Measurements from ENCODE around the gene MYO19. TPM values are rescaled to one million over a fixed set of nuclear protein-coding genes. Genes with fewer than 3 reads are reported as not detected.
A peak's percentile ranks its signal among the peaks of the same experiment; 100 is the strongest.

The MYO19 gene
- total and polyA plus RNA-seq, 2 of the 4 experiments (the other 2 are of a cell fraction) = 35.8 to 55.6 TPM

DNA sequence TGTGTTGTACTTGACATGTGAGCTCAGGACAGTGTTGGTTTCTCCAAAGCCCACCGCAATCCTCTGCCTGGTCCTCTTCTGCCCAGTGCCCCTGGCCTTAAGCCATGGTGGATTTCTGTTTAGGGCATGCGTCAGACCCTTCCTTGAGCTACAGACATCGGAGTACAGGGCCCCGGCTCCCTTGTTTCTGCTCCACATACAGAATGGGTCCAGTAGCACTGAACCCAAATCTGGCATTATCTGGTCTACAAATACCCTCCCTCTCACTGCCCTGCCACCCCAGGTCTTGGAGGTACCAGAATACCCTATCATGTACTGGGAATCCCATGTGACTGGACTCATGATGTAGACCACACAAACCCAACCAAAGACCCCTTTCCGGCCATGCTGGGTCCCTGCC lies 75.6 kb downstream of the MYO19 start:
- H3K18ac ChIP-seq (ENCODE audit: low read depth, low read length) = no peak overlapping the region
- H3K9me1 ChIP-seq (ENCODE audit: insufficient read depth, low read length) = no peaks in the 10 kb centered on the region
- TF ChIP-seq MXI1 (IDR thresholded peaks at IDR 0.05; ENCODE audit: borderline replicate concordance, low read depth, low read length) = no peak
- TF ChIP-seq, protein P1, sequence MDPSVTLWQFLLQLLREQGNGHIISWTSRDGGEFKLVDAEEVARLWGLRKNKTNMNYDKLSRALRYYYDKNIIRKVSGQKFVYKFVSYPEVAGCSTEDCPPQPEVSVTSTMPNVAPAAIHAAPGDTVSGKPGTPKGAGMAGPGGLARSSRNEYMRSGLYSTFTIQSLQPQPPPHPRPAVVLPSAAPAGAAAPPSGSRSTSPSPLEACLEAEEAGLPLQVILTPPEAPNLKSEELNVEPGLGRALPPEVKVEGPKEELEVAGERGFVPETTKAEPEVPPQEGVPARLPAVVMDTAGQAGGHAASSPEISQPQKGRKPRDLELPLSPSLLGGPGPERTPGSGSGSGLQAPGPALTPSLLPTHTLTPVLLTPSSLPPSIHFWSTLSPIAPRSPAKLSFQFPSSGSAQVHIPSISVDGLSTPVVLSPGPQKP (IDR thresholded peaks at IDR 0.05; ENCODE audit: borderline replicate concordance, low read depth, low read length) = no peak
- TF ChIP-seq RAD21 (IDR thresholded peaks at IDR 0.05; ENCODE audit: low read length) = no peak
- TF ChIP-seq CEBPB (IDR thresholded peaks at IDR 0.05; ENCODE audit: low read depth, low read length) = no peak
- no peak for TF ChIP-seq CHD1 (IDR thresholded peaks at IDR 0.05; ENCODE audit: low read depth, low read length)
- TF ChIP-seq NFE2L2 (IDR thresholded peaks at IDR 0.05; ENCODE audit: low read depth, low read length) = no peak
- TF ChIP-seq, protein P2, sequence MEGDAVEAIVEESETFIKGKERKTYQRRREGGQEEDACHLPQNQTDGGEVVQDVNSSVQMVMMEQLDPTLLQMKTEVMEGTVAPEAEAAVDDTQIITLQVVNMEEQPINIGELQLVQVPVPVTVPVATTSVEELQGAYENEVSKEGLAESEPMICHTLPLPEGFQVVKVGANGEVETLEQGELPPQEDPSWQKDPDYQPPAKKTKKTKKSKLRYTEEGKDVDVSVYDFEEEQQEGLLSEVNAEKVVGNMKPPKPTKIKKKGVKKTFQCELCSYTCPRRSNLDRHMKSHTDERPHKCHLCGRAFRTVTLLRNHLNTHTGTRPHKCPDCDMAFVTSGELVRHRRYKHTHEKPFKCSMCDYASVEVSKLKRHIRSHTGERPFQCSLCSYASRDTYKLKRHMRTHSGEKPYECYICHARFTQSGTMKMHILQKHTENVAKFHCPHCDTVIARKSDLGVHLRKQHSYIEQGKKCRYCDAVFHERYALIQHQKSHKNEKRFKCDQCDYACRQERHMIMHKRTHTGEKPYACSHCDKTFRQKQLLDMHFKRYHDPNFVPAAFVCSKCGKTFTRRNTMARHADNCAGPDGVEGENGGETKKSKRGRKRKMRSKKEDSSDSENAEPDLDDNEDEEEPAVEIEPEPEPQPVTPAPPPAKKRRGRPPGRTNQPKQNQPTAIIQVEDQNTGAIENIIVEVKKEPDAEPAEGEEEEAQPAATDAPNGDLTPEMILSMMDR (conservative IDR thresholded peaks at IDR 0.05; ENCODE audit: low read depth, low read length) = no peak
- TF ChIP-seq MAFK (IDR thresholded peaks at IDR 0.05; ENCODE audit: low read depth, low read length) = no peak
- TF ChIP-seq RFX5 (IDR thresholded peaks at IDR 0.05; ENCODE audit: low read depth, low read length) = no peak
- TF ChIP-seq MAZ (IDR thresholded peaks at IDR 0.05; ENCODE audit: borderline replicate concordance, low read depth, low read length) = no peak
- no peak for TF ChIP-seq SMC3 (IDR thresholded peaks at IDR 0.05; ENCODE audit: low read depth, low read length)
- TF ChIP-seq BHLHE40 (IDR thresholded peaks at IDR 0.05; ENCODE audit: low read depth, low read length) = no peak
- TF ChIP-seq, protein P3, sequence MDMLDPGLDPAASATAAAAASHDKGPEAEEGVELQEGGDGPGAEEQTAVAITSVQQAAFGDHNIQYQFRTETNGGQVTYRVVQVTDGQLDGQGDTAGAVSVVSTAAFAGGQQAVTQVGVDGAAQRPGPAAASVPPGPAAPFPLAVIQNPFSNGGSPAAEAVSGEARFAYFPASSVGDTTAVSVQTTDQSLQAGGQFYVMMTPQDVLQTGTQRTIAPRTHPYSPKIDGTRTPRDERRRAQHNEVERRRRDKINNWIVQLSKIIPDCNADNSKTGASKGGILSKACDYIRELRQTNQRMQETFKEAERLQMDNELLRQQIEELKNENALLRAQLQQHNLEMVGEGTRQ (IDR thresholded peaks at IDR 0.05; ENCODE audit: low read depth, low read length) = no peak
- no peak for TF ChIP-seq POLR2A (IDR thresholded peaks at IDR 0.05; ENCODE audit: low read depth, low read length)
- TF ChIP-seq RCOR1 (IDR thresholded peaks at IDR 0.05; ENCODE audit: insufficient replicate concordance, low read length) = no peak
- no peak for TF ChIP-seq FOS (IDR thresholded peaks at IDR 0.05; ENCODE audit: low read depth, low read length)
- H3K9me3 ChIP-seq (ENCODE audit: control insufficient read depth, insufficient read depth, low read length) = no peaks in the 10 kb centered on the region
- no peaks in the 10 kb centered on the region for H3K4me1 ChIP-seq (ENCODE audit: control insufficient read depth, insufficient read depth, low read length)
- no peaks in the 10 kb centered on the region for H3K27me3 ChIP-seq (ENCODE audit: control insufficient read depth, insufficient read depth, low read length)
- 63% methylated on average over 2 of the region's 5 CpGs; no CpG with 5 or more reads in 1 of the 2 experiments for WGBS, 2 experiments (ENCODE audit: extremely low coverage in 2 of 2, insufficient read length in 1 of 2)
- H4K8ac ChIP-seq (ENCODE audit: low read depth in 2 of 2, low read length in 2 of 2) = no peak overlapping the region
- H2BK120ac ChIP-seq (ENCODE audit: low read depth, low read length) = no peak overlapping the region
- H2AFZ ChIP-seq (replicated peaks; ENCODE audit: low read length, poor library complexity) = peak overlapping the region; percentile 14
- H3K4me2 ChIP-seq (ENCODE audit: low read depth, low read length) = no peak overlapping the region
- no peak overlapping the region for H3K23ac ChIP-seq (ENCODE audit: low read depth, low read length)
- no peak overlapping the region for H2AK9ac ChIP-seq (replicated peaks; ENCODE audit: low read depth, low read length, poor library complexity)
- no peak overlapping the region for H2AK5ac ChIP-seq (ENCODE audit: low read depth, low read length)
- no peak overlapping the region for H3K56ac ChIP-seq (ENCODE audit: extremely low read depth, insufficient read depth, low read length)
- DNase-seq (no peak), ATAC-seq (ENCODE audit: low read depth) (no peak)
- no peak overlapping the region for H2BK5ac ChIP-seq (ENCODE audit: low read depth, low read length, poor library complexity, severe bottlenecking)
- no peaks in the 10 kb centered on the region for H3K36me3 ChIP-seq (ENCODE audit: control insufficient read depth, insufficient read depth, low read length)
- H3K79me1 ChIP-seq (ENCODE audit: low read depth in 1 of 2, low read length in 2 of 2) = no peaks in the 10 kb centered on the region
- no peak overlapping the region for H3K14ac ChIP-seq (replicated peaks; ENCODE audit: low read depth, low read length)
- H2BK15ac ChIP-seq (ENCODE audit: low read depth, low read length) = no peak overlapping the region
- no peak overlapping the region for H4K5ac ChIP-seq (ENCODE audit: low read depth, low read length)
- no peak overlapping the region for H2BK20ac ChIP-seq (ENCODE audit: low read depth, low read length)
- dilution Hi-C loops (cut with HindIII; ENCODE audit: low sequenced_read_pairs, unreplicated experiment) = no loop called here
- H4K20me1 ChIP-seq (ENCODE audit: insufficient read depth, low read length) = no peaks in the 10 kb centered on the region
- H4K91ac ChIP-seq (ENCODE audit: insufficient read depth, low read depth, low read length) = no peak overlapping the region
- H3K9ac ChIP-seq (ENCODE audit: low read depth, low read length) = no peak overlapping the region
- H3K4ac ChIP-seq (ENCODE audit: low read depth, low read length) = no peak overlapping the region
- no peak overlapping the region for H3K4me3 ChIP-seq (ENCODE audit: insufficient read depth, low read depth, low read length)
- ChIA-PET CTCF (no interaction called here), POLR2A (ENCODE audit: unreplicated experiment) (no interaction called here)
- intact Hi-C loops (cut with micrococcal nuclease) = no loop called here
- no TSS peak for BruUV-seq (replicated peaks)
- in situ Hi-C loops (cut with MboI; ENCODE audit: low sequenced_read_pairs) = loop anchor here (25.0 kb wide), 1 partner anchor 247 kb away; the partner anchor contains the start of gene CCL4L2
- no peak overlapping the region for H3K27ac ChIP-seq (ENCODE audit: insufficient read depth, low read length)

All from IMR-90 (cell line).